HepG2 (cell line): Measurements from ENCODE around the gene TMEM14B. TPM values are rescaled to one million over a fixed set of nuclear protein-coding genes. Genes with fewer than 3 reads are reported as not detected.
A peak's percentile ranks its signal among the peaks of the same experiment; 100 is the strongest.

Experiments used
- FOXA1 ChIP-seq, 2 experiments: fragments of 450-650 bp in 1 of 2; sonication (generic) in 1 of 2; formaldehyde crosslinking in 1 of 2; IDR thresholded peaks; 2 replicates each; pipeline versions ENCODE4 v1.4.0 to v1.6.1; 2016 to 2020; ENCODE audit warnings: missing genetic modification reagents in 1 of 2
- FOXO4 ChIP-seq: sonication (generic); formaldehyde crosslinking; conservative IDR thresholded peaks from 2 replicates; pipeline ENCODE4 v1.8.1; 2023; ENCODE audit warnings: missing genetic modification reagents
- GFI1 ChIP-seq: sonication (generic); formaldehyde crosslinking; IDR thresholded peaks from 2 replicates; pipeline ENCODE4 v1.5.0; 2020; ENCODE audit warnings: missing genetic modification reagents, mild to moderate bottlenecking, borderline replicate concordance
- HDAC6 ChIP-seq: fragments of 200-600 bp; sonication (generic); IDR thresholded peaks from 2 replicates; pipeline ENCODE4 v1.7.0; 2017; ENCODE audit warnings: mild to moderate bottlenecking, antibody characterized with exemption, low read length, low read depth
- HOMEZ ChIP-seq: IDR thresholded peaks from 2 replicates; pipeline ENCODE4 v1.6.1; 2016; ENCODE audit warnings: low read depth
- MAFK ChIP-seq, 2 experiments: IDR thresholded peaks in 1 of 2; conservative IDR thresholded peaks in 1 of 2; 2 replicates each; pipeline ENCODE4 v1.6.1; 2011; ENCODE audit warnings: improper control_type of control experiment in 2 of 2, low read length in 2 of 2
- MIXL1 ChIP-seq: IDR thresholded peaks from 2 replicates; pipeline ENCODE4 v1.6.1; 2016
- MYNN ChIP-seq: sonication (generic); formaldehyde crosslinking; IDR thresholded peaks from 2 replicates; pipeline ENCODE4 v1.4.0; 2020; ENCODE audit warnings: mild to moderate bottlenecking, low read depth, missing genetic modification reagents
- NCOR1 ChIP-seq: fragments of 200-600 bp; sonication (generic); IDR thresholded peaks from 2 replicates; pipeline ENCODE4 v1.7.0; 2017; ENCODE audit warnings: antibody characterized with exemption, low read length, borderline replicate concordance
- POGZ ChIP-seq: sonication (generic); formaldehyde crosslinking; IDR thresholded peaks from 2 replicates; pipeline ENCODE4 v1.4.0; 2020; ENCODE audit warnings: mild to moderate bottlenecking, missing genetic modification reagents
- PRMT3 ChIP-seq: sonication (generic); formaldehyde crosslinking; IDR thresholded peaks from 2 replicates; pipeline ENCODE4 v1.8.1; 2022; ENCODE audit warnings: low read depth, mild to moderate bottlenecking, moderate library complexity, missing genetic modification reagents, borderline replicate concordance
- RFXAP ChIP-seq: sonication (generic); formaldehyde crosslinking; IDR thresholded peaks from 2 replicates; pipeline ENCODE4 v1.4.0; 2020; ENCODE audit warnings: missing genetic modification reagents, borderline replicate concordance
- SMARCE1 ChIP-seq: fragments of 450-650 bp; IDR thresholded peaks from 2 replicates; pipeline ENCODE4 v1.6.1; 2017; ENCODE audit warnings: borderline replicate concordance
- SP1 ChIP-seq, 2 experiments: fragments of 450-650 bp in 1 of 2; sonication (generic) in 1 of 2; formaldehyde crosslinking in 1 of 2; IDR thresholded peaks; 2 replicates each; pipeline versions ENCODE4 v1.4.0 to v1.6.1; 2016 to 2020; ENCODE audit warnings: missing genetic modification reagents in 1 of 2
- TBX2 ChIP-seq: sonication (generic); formaldehyde crosslinking; IDR thresholded peaks from 2 replicates; pipeline ENCODE4 v1.5.0; 2020; ENCODE audit warnings: missing genetic modification reagents, mild to moderate bottlenecking, borderline replicate concordance
- TRAFD1 ChIP-seq: sonication (generic); formaldehyde crosslinking; IDR thresholded peaks from 2 replicates; pipeline ENCODE4 v1.5.1; 2020; ENCODE audit warnings: missing genetic modification reagents, mild to moderate bottlenecking, borderline replicate concordance
- ZFP90 ChIP-seq: sonication (generic); formaldehyde crosslinking; IDR thresholded peaks from 2 replicates; pipeline ENCODE4 v1.8.0; 2022; ENCODE audit warnings: missing genetic modification reagents, mild to moderate bottlenecking, inconsistent platforms, borderline replicate concordance
- ZNF225 ChIP-seq: sonication (generic); formaldehyde crosslinking; IDR thresholded peaks from 2 replicates; pipeline ENCODE4 v1.4.0; 2020; ENCODE audit warnings: mild to moderate bottlenecking, missing genetic modification reagents
- ZNF382 ChIP-seq: sonication (generic); formaldehyde crosslinking; IDR thresholded peaks from 2 replicates; pipeline ENCODE4 v1.5.0; 2020; ENCODE audit warnings: missing genetic modification reagents, mild to moderate bottlenecking, borderline replicate concordance
- ZNF607 ChIP-seq: sonication (generic); formaldehyde crosslinking; IDR thresholded peaks from 2 replicates; pipeline ENCODE4 v1.5.1; 2020; ENCODE audit warnings: missing genetic modification reagents, mild to moderate bottlenecking, borderline replicate concordance
- ZNF878 ChIP-seq: sonication (generic); formaldehyde crosslinking; IDR thresholded peaks from 2 replicates; pipeline ENCODE4 v1.8.1; 2023; ENCODE audit warnings: mild to moderate bottlenecking, missing genetic modification reagents, moderate library complexity
- polyA plus RNA-seq, 8 experiments: library from polyadenylated mRNA; depleted of rRNA in 3 of 8; stranded (reverse) in 7 of 8; unstranded in 1 of 8; fragments of >200 nt; fragmentation: Illumina TruSeq in 4 of 8; extraction: Trizol in 4 of 8; gene quantifications; 2 replicates each; pipeline versions ENCODE4 v1.2.1 to v1.2.3, GENCODE V29; 2011 to 2016; ENCODE audit warnings: low read depth in 4 of 8, missing spikeins in 1 of 8, mixed read lengths in 1 of 8; ENCODE audit not compliant: insufficient read depth in 1 of 8
- total RNA-seq, 5 experiments: library from RNA; depleted of rRNA; stranded (reverse); fragments of >200 nt; fragmentation: Illumina TruSeq; extraction: Trizol; gene quantifications; 2 replicates each; pipeline ENCODE4 v1.2.3, GENCODE V29; 2016; ENCODE audit warnings: low read depth in 1 of 5
- TF ChIP-seq, protein P1 (sequence below): IDR thresholded peaks from 2 replicates; pipeline ENCODE4 v1.6.1; 2016; ENCODE audit warnings: missing compliant biosample characterization, missing genetic modification reagents, borderline replicate concordance
- TF ChIP-seq, protein P2 (sequence below): sonication (generic); formaldehyde crosslinking; IDR thresholded peaks from 2 replicates; pipeline ENCODE4 v1.8.1; 2023; ENCODE audit warnings: missing genetic modification reagents, inconsistent platforms, borderline replicate concordance

The TMEM14B gene
- total and polyA plus RNA-seq, 2 of the 13 experiments (the other 11 are each of a cell fraction or from before 2014, with no cell fraction given): 133 to 200 TPM

GRCh38 chr6:10719296-10719963 is 28.2 kb upstream of the TMEM14B start (continued):
- TF ChIP-seq ZNF878 (no peak), RFXAP (no peak), SP1 (IDR thresholded peaks at IDR 0.05) (no peak), SP1 (CRISPR knock-in tag; IDR thresholded peaks at IDR 0.05) (peak; percentile 93), HDAC6 (no peak), TBX2 (no peak), NCOR1 (no peak), ZNF225 (CRISPR knock-in tag) (no peak), ZFP90 (CRISPR knock-in tag) (no peak), MAFK (conservative IDR thresholded peaks at IDR 0.05 in 1 of 2, IDR thresholded peaks at IDR 0.05 in 1 of 2; ENCODE audit: low read length in 2 of 2) (peak; percentile 98), FOXO4 (0 out of 2 replicates have a peak, but pooled peaks have one; percentile 12), TRAFD1 (CRISPR knock-in tag) (no peak), PRMT3 (CRISPR knock-in tag) (no peak), SMARCE1 (no peak), ZNF382 (CRISPR knock-in tag) (no peak), HOMEZ (peak; percentile 84), FOXA1 (IDR thresholded peaks at IDR 0.05) (no peak), FOXA1 (CRISPR knock-in tag; IDR thresholded peaks at IDR 0.05) (no peak), GFI1 (CRISPR knock-in tag) (no peak), MIXL1 (CRISPR knock-in tag) (no peak), ZNF607 (no peak), MYNN (CRISPR knock-in tag) (no peak), POGZ (CRISPR knock-in tag) (peak; percentile 87)
- TF ChIP-seq, protein P1, sequence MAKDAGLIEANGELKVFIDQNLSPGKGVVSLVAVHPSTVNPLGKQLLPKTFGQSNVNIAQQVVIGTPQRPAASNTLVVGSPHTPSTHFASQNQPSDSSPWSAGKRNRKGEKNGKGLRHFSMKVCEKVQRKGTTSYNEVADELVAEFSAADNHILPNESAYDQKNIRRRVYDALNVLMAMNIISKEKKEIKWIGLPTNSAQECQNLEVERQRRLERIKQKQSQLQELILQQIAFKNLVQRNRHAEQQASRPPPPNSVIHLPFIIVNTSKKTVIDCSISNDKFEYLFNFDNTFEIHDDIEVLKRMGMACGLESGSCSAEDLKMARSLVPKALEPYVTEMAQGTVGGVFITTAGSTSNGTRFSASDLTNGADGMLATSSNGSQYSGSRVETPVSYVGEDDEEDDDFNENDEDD (CRISPR knock-in tag): no peak
- TF ChIP-seq, protein P2, sequence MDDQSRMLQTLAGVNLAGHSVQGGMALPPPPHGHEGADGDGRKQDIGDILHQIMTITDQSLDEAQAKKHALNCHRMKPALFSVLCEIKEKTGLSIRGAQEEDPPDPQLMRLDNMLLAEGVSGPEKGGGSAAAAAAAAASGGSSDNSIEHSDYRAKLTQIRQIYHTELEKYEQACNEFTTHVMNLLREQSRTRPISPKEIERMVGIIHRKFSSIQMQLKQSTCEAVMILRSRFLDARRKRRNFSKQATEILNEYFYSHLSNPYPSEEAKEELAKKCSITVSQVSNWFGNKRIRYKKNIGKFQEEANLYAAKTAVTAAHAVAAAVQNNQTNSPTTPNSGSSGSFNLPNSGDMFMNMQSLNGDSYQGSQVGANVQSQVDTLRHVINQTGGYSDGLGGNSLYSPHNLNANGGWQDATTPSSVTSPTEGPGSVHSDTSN: no peak
